ENCODE data around the gene TPCN2.

Gene TPCN2

GRCh38 chr11:69060806-69061712 lies 12.3 kb downstream of the TPCN2 start:
- TF ChIP-seq CTCF (IDR thresholded peaks at IDR 0.05; ENCODE audit: control insufficient read depth, insufficient read depth, low read depth, low read length, missing control alignments) = no peak
- H3K4me3 ChIP-seq (ENCODE audit: control insufficient read depth, low read depth, low read length) = no peak overlapping the region
- DNase-seq (ENCODE audit: low read depth) = no peak

- no peak for DNase-seq (ENCODE audit: low read depth)
- no peak overlapping the region for H3K4me3 ChIP-seq (ENCODE audit: control insufficient read depth, low read depth, low read length)
- TF ChIP-seq CTCF (IDR thresholded peaks at IDR 0.05; ENCODE audit: control insufficient read depth, insufficient read depth, low read depth, low read length, missing control alignments) = no peak
These were observed 13.0 kb downstream of the TPCN2 start for GRCh38 chr11:69061713-69062053.

- no peak overlapping the region for H3K4me3 ChIP-seq (ENCODE audit: control insufficient read depth, low read depth, low read length)
- no peak for DNase-seq (ENCODE audit: low read depth)
- no peak for TF ChIP-seq CTCF (IDR thresholded peaks at IDR 0.05; ENCODE audit: control insufficient read depth, insufficient read depth, low read depth, low read length, missing control alignments)
These were observed 13.6 kb downstream of the TPCN2 start for GRCh38 chr11:69062169-69062855.

- H3K4me3 ChIP-seq (ENCODE audit: control insufficient read depth, low read depth, low read length) = no peak overlapping the region
- no peak for TF ChIP-seq CTCF (IDR thresholded peaks at IDR 0.05; ENCODE audit: control insufficient read depth, insufficient read depth, low read depth, low read length, missing control alignments)
- DNase-seq (ENCODE audit: low read depth) = no peak
These were observed 14.3 kb downstream of the TPCN2 start for GRCh38 chr11:69062873-69063651.

GRCh38 chr11:69063652-69064260 lies 15.0 kb downstream of the TPCN2 start:
- H3K4me3 ChIP-seq (ENCODE audit: control insufficient read depth, low read depth, low read length) = no peak overlapping the region
- no peak for TF ChIP-seq CTCF (IDR thresholded peaks at IDR 0.05; ENCODE audit: control insufficient read depth, insufficient read depth, low read depth, low read length, missing control alignments)
- DNase-seq (ENCODE audit: low read depth) = no peak

GRCh38 chr11:69064394-69064957 lies 15.7 kb downstream of the TPCN2 start:
- H3K4me3 ChIP-seq (ENCODE audit: control insufficient read depth, low read depth, low read length) = no peak overlapping the region
- no peak for DNase-seq (ENCODE audit: low read depth)
- no peak for TF ChIP-seq CTCF (IDR thresholded peaks at IDR 0.05; ENCODE audit: control insufficient read depth, insufficient read depth, low read depth, low read length, missing control alignments)
